Cardiac fibroblast (primary cell): Measurements from ENCODE around the gene COL1A1.

Source experiments
- DNase-seq, 2 donors: peaks; one replicate each; pipeline versions ENCODE4 v3.0.0 to v3.0.0-alpha.2; 2010; ENCODE audit warnings: low read depth in 2 of 2
- H3K4me3 ChIP-seq, 2 donors: replicated peaks in 1 of 2; 1 replicate in 1 of 2; 2 replicates in 1 of 2; pipeline ENCODE4 v1.5.1; 2011; ENCODE audit warnings: low read depth in 2 of 2, low read length in 2 of 2, mild to moderate bottlenecking in 2 of 2, moderate library complexity in 1 of 2
- CTCF ChIP-seq: IDR thresholded peaks from one replicate; pipeline ENCODE4 v1.5.1; 2011; ENCODE audit warnings: low read depth, mild to moderate bottlenecking, low read length, inconsistent platforms

Gene COL1A1

GRCh38 chr17:50133769-50134099 is 67.7 kb downstream of the COL1A1 start:
- no peak for TF ChIP-seq CTCF
- no peak overlapping the region for H3K4me3 ChIP-seq
- DNase-seq, result no peak
